ENCODE results near the gene ELP2. TPM values are rescaled to one million over a fixed set of nuclear protein-coding genes. Genes with fewer than 3 reads are reported as not detected.

The ELP2 gene
- total and polyA plus RNA-seq, 2 of the 8 experiments (the other 6 are each of a cell fraction or from before 2014, with no cell fraction given) = 55.8 to 165 TPM

DNA sequence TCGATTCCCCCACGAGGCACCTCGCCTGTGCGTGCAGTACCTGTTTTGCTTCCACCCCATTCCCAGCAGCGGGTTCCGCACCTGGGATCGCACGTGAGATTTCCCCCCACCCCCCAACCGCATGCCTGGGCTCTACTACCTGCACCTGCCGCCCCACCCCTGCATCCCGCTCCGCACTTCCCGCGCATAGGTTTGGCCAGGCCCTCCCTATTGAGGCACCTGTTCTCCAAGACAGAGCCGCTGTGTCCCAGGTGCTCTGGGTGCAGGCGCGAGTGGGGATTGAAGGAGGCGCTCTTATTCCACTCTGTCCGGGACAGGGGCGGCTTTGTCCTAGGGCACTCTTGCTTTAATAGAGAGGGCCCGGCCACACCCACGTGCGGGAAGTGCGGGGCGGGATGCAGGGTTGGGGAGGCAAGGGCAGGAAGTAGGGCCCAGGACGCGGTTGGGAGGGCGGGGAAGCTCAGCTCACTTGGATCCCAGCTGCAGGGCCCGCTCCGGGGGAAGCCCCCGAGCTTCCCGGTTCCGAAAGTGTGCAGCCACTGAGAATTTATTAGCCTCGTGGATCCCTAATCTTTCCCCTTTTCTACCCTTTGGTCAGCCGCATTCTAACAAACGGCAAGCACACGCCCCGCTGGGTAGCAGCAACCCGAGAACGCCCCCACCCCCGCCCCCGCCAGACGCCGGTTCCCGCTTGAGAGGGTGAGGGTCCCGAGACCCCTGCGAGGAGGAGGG lies 56.9 kb downstream of the ELP2 start:
- CTCF ChIA-PET (ENCODE audit: partially characterized antibody) = interaction anchor here (0.7 to 6.7 kb wide), 5 partner anchors 25 to 97 kb away, joined by 3 to 35 read pairs (median 3); no protein-coding TSS in a partner anchor
- Histone ChIP-seq H3K56ac (replicated peaks; ENCODE audit: insufficient read length, low read depth, low read length) (no peak overlapping the region), H3K23me2 (ENCODE audit: low read depth, low read length) (peaks cover 15% of the 10 kb centered on the region; the same call in 1 of the 2 replicates), H2AFZ (ENCODE audit: low read length) (peak overlapping the region; percentile 67; the same call in 1 of the 2 replicates), H2BK20ac (ENCODE audit: low read length) (no peak overlapping the region), H2BK12ac (ENCODE audit: low read depth, low read length) (no peak overlapping the region), H2BK5ac (ENCODE audit: low read depth, low read length) (no peak overlapping the region), H3K4me1 (replicated peaks in 1 of 4; ENCODE audit: control insufficient read depth in 3 of 4, insufficient read depth in 4 of 4, low read length in 3 of 4) (peaks cover 3 to 13% (median 8%) of the 10 kb centered on the region in 4 experiments), H3K14ac (ENCODE audit: insufficient read length) (no peak overlapping the region), H3K79me2 (ENCODE audit: control insufficient read depth in 1 of 2, insufficient read depth in 2 of 2, low read length in 2 of 2) (peaks cover 0 to 13% of the 10 kb centered on the region in 2 experiments; a peak in 1 of 4 replicates), H3K23ac (ENCODE audit: insufficient read length) (no peak overlapping the region), H3K9me3 (ENCODE audit: insufficient read depth in 2 of 2, low read depth in 1 of 2, low read length in 1 of 2) (no peaks in the 10 kb centered on the region), H3K4ac (replicated peaks; ENCODE audit: insufficient read length, low read depth, low read length) (no peak overlapping the region), H3K27ac (ENCODE audit: low read depth, low read length) (no peak overlapping the region), H3K9ac (replicated peaks in 1 of 4; ENCODE audit: extremely low read depth in 1 of 4, low read depth in 3 of 4, low read length in 3 of 4) (peak overlapping the region in 3 of 4 experiments; percentile 65 to 72 (median 66); a peak in 3 of 7 replicates), H4K8ac (ENCODE audit: extremely low read depth, insufficient read depth, low read length) (0 out of 2 replicates have a peak overlapping the region, but pooled peaks have one; percentile 41), H2BK15ac (ENCODE audit: low read length) (0 out of 2 replicates have a peak overlapping the region, but pooled peaks have one; percentile 18), H2AK5ac (ENCODE audit: low read depth, low read length) (no peak overlapping the region), H4K20me1 (replicated peaks in 1 of 2; ENCODE audit: control insufficient read depth in 1 of 2, insufficient read depth in 2 of 2, low read length in 2 of 2) (peaks cover 0 to 2% of the 10 kb centered on the region in 2 experiments), H3K18ac (ENCODE audit: extremely low read depth, low read length) (no peak overlapping the region; the same call in 1 of the 2 replicates), H4K91ac (replicated peaks; ENCODE audit: insufficient read length, low read length) (no peak overlapping the region), H3K27me3 (replicated peaks in 1 of 4; ENCODE audit: control insufficient read depth in 3 of 4, extremely low read depth in 1 of 4, insufficient read depth in 3 of 4, low read length in 3 of 4) (peaks cover 0 to 39% (median 27%) of the 10 kb centered on the region in 4 experiments; a peak in 6 of 7 replicates), H3K4me3 (ENCODE audit: extremely low read depth in 1 of 4, insufficient read depth in 2 of 4, low read depth in 3 of 4, low read length in 4 of 4) (peak overlapping the region; percentile 54 to 79 (median 74)), H3K36me3 (ENCODE audit: control insufficient read depth in 2 of 4, insufficient read depth in 4 of 4, low read length in 3 of 4) (no peaks in the 10 kb centered on the region), H2BK120ac (replicated peaks; ENCODE audit: low read depth, low read length) (no peak overlapping the region), H4K5ac (ENCODE audit: insufficient read length, low read depth, low read length) (no peak overlapping the region), H3K79me1 (ENCODE audit: low read depth, low read length) (peaks cover 3% of the 10 kb centered on the region; the same call in 1 of the 2 replicates), H3K4me2 (ENCODE audit: insufficient read depth in 1 of 2, low read depth in 2 of 2, low read length in 2 of 2) (peak overlapping the region; percentile 75 to 91)
- DNase-seq (ENCODE audit: low read depth in 1 of 2, low spot score in 2 of 2) (peak in 1 of 2 experiments; percentile 74), FAIRE-seq (no peak)
- POLR2A ChIA-PET (ENCODE audit: partially characterized antibody) = interaction anchor here (0.7 to 6.6 kb wide), 6 partner anchors 12 to 111 kb away, joined by 3 to 56 read pairs (median 11); partner anchors contain the start of genes ELP2, FHOD3 and SLC39A6
- WGBS, 2 experiments (ENCODE audit: extremely low coverage in 1 of 2, insufficient coverage in 1 of 2, insufficient read length in 1 of 2, insufficient replicate concordance in 2 of 2, low coverage in 1 of 2, low lambda C conversion rate in 2 of 2, missing lambda C conversion rate in 1 of 2) = 9% methylated on average over 26 of the region's 47 CpGs; no CpG with 5 or more reads in 1 of the 2 experiments
- TF ChIP-seq, protein P1, sequence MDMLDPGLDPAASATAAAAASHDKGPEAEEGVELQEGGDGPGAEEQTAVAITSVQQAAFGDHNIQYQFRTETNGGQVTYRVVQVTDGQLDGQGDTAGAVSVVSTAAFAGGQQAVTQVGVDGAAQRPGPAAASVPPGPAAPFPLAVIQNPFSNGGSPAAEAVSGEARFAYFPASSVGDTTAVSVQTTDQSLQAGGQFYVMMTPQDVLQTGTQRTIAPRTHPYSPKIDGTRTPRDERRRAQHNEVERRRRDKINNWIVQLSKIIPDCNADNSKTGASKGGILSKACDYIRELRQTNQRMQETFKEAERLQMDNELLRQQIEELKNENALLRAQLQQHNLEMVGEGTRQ (IDR thresholded peaks at IDR 0.05; ENCODE audit: low read length) = no peak
- TF ChIP-seq RAD21 (IDR thresholded peaks at IDR 0.05 in 1 of 2, conservative IDR thresholded peaks at IDR 0.05 in 1 of 2; ENCODE audit: low read depth in 2 of 2, low read length in 2 of 2) (no peak; a peak in 2 of 4 replicates), SUZ12 (IDR thresholded peaks at IDR 0.05; ENCODE audit: low read length) (0 out of 2 replicates have a peak, but pooled peaks have one; percentile 1), RXRA (IDR thresholded peaks at IDR 0.05; ENCODE audit: insufficient read depth, low read depth, low read length) (no peak), TAF7 (optimal IDR thresholded peaks at IDR 0.05; ENCODE audit: borderline replicate concordance, low read depth, low read length) (no peak), KDM4A (IDR thresholded peaks at IDR 0.05; ENCODE audit: low read depth, low read length, severe bottlenecking) (peak; percentile 23)
- TF ChIP-seq, protein P2, sequence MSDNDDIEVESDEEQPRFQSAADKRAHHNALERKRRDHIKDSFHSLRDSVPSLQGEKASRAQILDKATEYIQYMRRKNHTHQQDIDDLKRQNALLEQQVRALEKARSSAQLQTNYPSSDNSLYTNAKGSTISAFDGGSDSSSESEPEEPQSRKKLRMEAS (IDR thresholded peaks at IDR 0.05) = peak; percentile 90
